IMR-90 (cell line): ENCODE data around the gene RALA. TPM values are rescaled to one million over a fixed set of nuclear protein-coding genes. Genes with fewer than 3 reads are reported as not detected.
A peak's percentile ranks its signal among the peaks of the same experiment; 100 is the strongest.

Experiments used
- ATAC-seq: fragments of 200-7000 bp; cut with Tn5 transposase; 2 replicates; pipeline ENCODE4 v1.9.1; 2020; ENCODE audit warnings: low read depth, mild to moderate bottlenecking, moderate library complexity
- BruUV-seq: library from RNA; stranded (reverse); fragments of 400-500 nt; replicated peaks from 2 replicates; lab custom pipeline; 2021; lab: Mats Ljungman, UMichigan
- CTCF ChIA-PET: fragments of 300-600 bp; formaldehyde crosslinking; extraction: SDS; loops from one replicate; lab custom pipeline; 2021; ENCODE audit warnings: antibody characterized with exemption; lab: Yijun Ruan, JAX
- POLR2A ChIA-PET: fragments of 300-600 bp; sonication (Branson Sonifier 250); formaldehyde crosslinking; loops from one replicate; lab custom pipeline; 2022; ENCODE audit warnings: antibody characterized with exemption; ENCODE audit not compliant: unreplicated experiment; lab: Charles Lee
- DNase-seq: peaks from one replicate; pipeline ENCODE4 v3.0.0; 2013
- H2AFZ ChIP-seq: replicated peaks from 2 replicates; pipeline ENCODE3; 2013; ENCODE audit warnings: low read length, mild to moderate bottlenecking; ENCODE audit not compliant: poor library complexity
- H2AK5ac ChIP-seq: 2 replicates; pipeline ENCODE4 v1.6.1; 2013; ENCODE audit warnings: low read depth, low read length, inconsistent platforms
- H2AK9ac ChIP-seq: replicated peaks from 2 replicates; pipeline ENCODE3; 2013; ENCODE audit warnings: mild to moderate bottlenecking, low read depth, low read length, moderate library complexity; ENCODE audit not compliant: poor library complexity
- H2BK120ac ChIP-seq: 2 replicates; pipeline ENCODE4 v1.6.1; 2013; ENCODE audit warnings: low read depth, low read length, inconsistent platforms
- H2BK15ac ChIP-seq: 3 replicates; pipeline ENCODE4 v1.6.1; 2013; ENCODE audit warnings: low read depth, low read length, inconsistent platforms
- H2BK20ac ChIP-seq: 2 replicates; pipeline ENCODE4 v1.6.1; 2013; ENCODE audit warnings: low read depth, mild to moderate bottlenecking, inconsistent platforms, low read length, moderate library complexity
- H2BK5ac ChIP-seq: 2 replicates; pipeline ENCODE4 v1.6.1; 2013; ENCODE audit warnings: mild to moderate bottlenecking, low read depth, low read length, inconsistent platforms; ENCODE audit not compliant: poor library complexity, severe bottlenecking
- H3K14ac ChIP-seq: replicated peaks from 2 replicates; pipeline ENCODE4 v1.6.1; 2013; ENCODE audit warnings: low read depth, low read length, inconsistent platforms
- H3K18ac ChIP-seq: 2 replicates; pipeline ENCODE4 v1.6.1; 2013; ENCODE audit warnings: low read depth, low read length, control low read depth
- H3K23ac ChIP-seq: 2 replicates; pipeline ENCODE4 v1.6.1; 2013; ENCODE audit warnings: low read depth, low read length, inconsistent platforms
- H3K27ac ChIP-seq: 2 replicates; pipeline ENCODE4 v1.5.1; 2013; ENCODE audit warnings: mild to moderate bottlenecking, control low read depth, low read length; ENCODE audit not compliant: insufficient read depth
- H3K27me3 ChIP-seq: 2 replicates; pipeline ENCODE4 v1.6.1; 2013; ENCODE audit warnings: low read length; ENCODE audit not compliant: control insufficient read depth, insufficient read depth
- H3K36me3 ChIP-seq: 2 replicates; pipeline ENCODE4 v1.6.1; 2013; ENCODE audit warnings: low read length, mixed read lengths; ENCODE audit not compliant: control insufficient read depth, insufficient read depth
- H3K4ac ChIP-seq: 2 replicates; pipeline ENCODE4 v1.6.1; 2013; ENCODE audit warnings: low read depth, low read length, inconsistent platforms
- H3K4me1 ChIP-seq: 2 replicates; pipeline ENCODE4 v1.6.1; 2013; ENCODE audit warnings: low read length, mixed read lengths; ENCODE audit not compliant: control insufficient read depth, insufficient read depth
- H3K4me2 ChIP-seq: 2 replicates; pipeline ENCODE4 v1.6.1; 2013; ENCODE audit warnings: low read depth, mild to moderate bottlenecking, control low read depth, low read length, moderate library complexity
- H3K4me3 ChIP-seq: 2 replicates; pipeline ENCODE4 v1.5.1; 2013; ENCODE audit warnings: low read depth, mild to moderate bottlenecking, control low read depth, low read length, moderate library complexity; ENCODE audit not compliant: insufficient read depth
- H3K56ac ChIP-seq: 2 replicates; pipeline ENCODE4 v1.6.1; 2013; ENCODE audit warnings: low read length, inconsistent platforms; ENCODE audit not compliant: insufficient read depth; ENCODE audit errors: extremely low read depth
- H3K79me1 ChIP-seq, 2 experiments: 2 replicates each; pipeline ENCODE4 v1.6.1; 2013; ENCODE audit warnings: low read length in 2 of 2, inconsistent platforms in 1 of 2, low read depth in 1 of 2
- H3K9ac ChIP-seq: 2 replicates; pipeline ENCODE4 v1.6.1; 2013; ENCODE audit warnings: low read depth, low read length, control low read depth
- H3K9me1 ChIP-seq: 2 replicates; pipeline ENCODE4 v1.6.1; 2013; ENCODE audit warnings: low read length, inconsistent platforms; ENCODE audit not compliant: insufficient read depth
- H3K9me3 ChIP-seq: 2 replicates; pipeline ENCODE4 v1.6.1; 2013; ENCODE audit warnings: low read length; ENCODE audit not compliant: control insufficient read depth, insufficient read depth
- H4K20me1 ChIP-seq: 2 replicates; pipeline ENCODE4 v1.6.1; 2013; ENCODE audit warnings: low read length, inconsistent platforms; ENCODE audit not compliant: insufficient read depth
- H4K5ac ChIP-seq: 2 replicates; pipeline ENCODE4 v1.6.1; 2013; ENCODE audit warnings: mild to moderate bottlenecking, low read depth, low read length, control low read depth
- H4K8ac ChIP-seq, 2 experiments: 2 replicates each; pipeline ENCODE4 v1.6.1; 2013; ENCODE audit warnings: low read depth in 2 of 2, low read length in 2 of 2, control low read depth in 1 of 2, inconsistent platforms in 1 of 2
- H4K91ac ChIP-seq: 2 replicates; pipeline ENCODE4 v1.6.1; 2013; ENCODE audit warnings: low read depth, low read length, inconsistent platforms; ENCODE audit not compliant: insufficient read depth
- CEBPB ChIP-seq: IDR thresholded peaks from 2 replicates; pipeline ENCODE4 v1.6.1; 2012; ENCODE audit warnings: low read depth, low read length, improper control_type of control experiment
- MAFK ChIP-seq: IDR thresholded peaks from 2 replicates; pipeline ENCODE4 v1.6.1; 2012; ENCODE audit warnings: low read depth, low read length, improper control_type of control experiment
- WGBS, 2 experiments: methylation state at CpG; one replicate each; pipeline versions ENCODE4 v1.1.5 to v1.1.7; 2013; ENCODE audit warnings: missing lambda C conversion rate in 2 of 2; ENCODE audit not compliant: insufficient read length in 1 of 2; ENCODE audit errors: extremely low coverage in 2 of 2; 5-methylcytosine and 5-hydroxymethylcytosine counted together
- dilution Hi-C: fragments of 300-500 bp; cut with HindIII; formaldehyde crosslinking; loops from one replicate; pipeline ENCODE4 v1.14.3; 2018; ENCODE audit warnings: low sequenced_read_pairs; ENCODE audit not compliant: unreplicated experiment
- in situ Hi-C: fragments of 300-500 bp; cut with MboI; formaldehyde crosslinking; loops from 3 replicates; pipeline ENCODE4 v1.14.3; 2019; ENCODE audit warnings: low sequenced_read_pairs, inconsistent platforms, mixed read lengths
- intact Hi-C: fragments of 100-400 bp; cut with micrococcal nuclease; formaldehyde crosslinking; loops from 2 replicates; pipeline ENCODE4 v1.10.0; 2022
- polyA plus RNA-seq, 3 experiments: library from polyadenylated mRNA; depleted of rRNA; stranded (reverse); fragments of >200 nt; gene quantifications; 2 replicates each; pipeline ENCODE4 v1.2.3, GENCODE V29; 2012; ENCODE audit warnings: low replicate concordance in 1 of 3
- total RNA-seq: library from RNA; depleted of rRNA; stranded (reverse); fragments of >200 nt; gene quantifications from 2 replicates; pipeline ENCODE4 v1.2.3, GENCODE V29; 2012

RALA gene
- total and polyA plus RNA-seq, 2 of the 4 experiments (the other 2 are of a cell fraction): 7.7 to 20.5 TPM

GRCh38 chr7:39683216-39683845, 60.0 kb downstream of the RALA start:
- Histone ChIP-seq H3K4ac (peak overlapping the region; percentile 12; the same call in 1 of the 2 replicates), H3K4me2 (peak overlapping the region; percentile 84), H2AK9ac (no peak overlapping the region), H3K9ac (no peak overlapping the region), H2AK5ac (peak overlapping the region; percentile 77; the same call in 1 of the 2 replicates), H4K91ac (peak overlapping the region; percentile 28; the same call in 1 of the 2 replicates), H2AFZ (no peak overlapping the region), H3K18ac (no peak overlapping the region; the same call in 1 of the 2 replicates), H2BK5ac (peak overlapping the region; percentile 63), H3K9me3 (no peaks in the 10 kb centered on the region), H2BK20ac (no peak overlapping the region), H3K4me3 (no peak overlapping the region), H3K23ac (peak overlapping the region; percentile 48; the same call in 1 of the 2 replicates), H3K36me3 (peaks cover 2% of the 10 kb centered on the region), H4K8ac (peak overlapping the region in 1 of 2 experiments; percentile 51; a peak in 1 of 4 replicates), H3K4me1 (peaks cover 28% of the 10 kb centered on the region), H3K27ac (peak overlapping the region; percentile 73; the same call in 1 of the 2 replicates), H4K20me1 (peaks cover 37% of the 10 kb centered on the region), H3K9me1 (peaks cover 18% of the 10 kb centered on the region), H3K14ac (peak overlapping the region; percentile 26; the same call in 1 of the 2 replicates), H3K27me3 (no peaks in the 10 kb centered on the region), H3K79me1 (peaks cover 30 to 78% of the 10 kb centered on the region in 2 experiments), H2BK120ac (peak overlapping the region; percentile 1; the same call in 1 of the 2 replicates), H2BK15ac (0 out of 3 replicates have a peak overlapping the region, but pooled peaks have one; percentile 3), H4K5ac (no peak overlapping the region), H3K56ac (no peak overlapping the region)
- no TSS peak for BruUV-seq
- TF ChIP-seq MAFK: no peak
- peak; percentile 53 for TF ChIP-seq CEBPB
- DNase-seq: peak; percentile 75
- in situ Hi-C loops (no loop called here), dilution Hi-C loops (no loop called here), intact Hi-C loops (loop anchor here (5.0 kb wide), 2 partner anchors 56 to 101 kb away; no protein-coding TSS in a partner anchor)
- ATAC-seq: peak; percentile 74
- ChIA-PET POLR2A (interaction anchor here (0.6 to 1.0 kb wide), 3 partner anchors 15 to 51 kb away, joined by 3 to 5 read pairs (median 5); no protein-coding TSS in a partner anchor), CTCF (interaction anchor here (0.6 to 0.9 kb wide), 3 partner anchors 16 to 87 kb away, joined by 3 read pairs; no protein-coding TSS in a partner anchor)
- no CpG with 5 or more reads among the region's 2 CpGs for WGBS, 2 experiments
